K562 (cell line): Measurements from ENCODE around the gene SPATS2L. TPM values are rescaled to one million over a fixed set of nuclear protein-coding genes. Genes with fewer than 3 reads are reported as not detected.

ENCODE experiments used
- ATAC-seq: fragments of 200-7000 bp; cut with Tn5 transposase; 3 replicates; pipeline ENCODE4 v1.9.1; 2020; ENCODE audit warnings: moderate library complexity
- BruUV-seq: library from RNA; stranded (reverse); fragments of 400-500 nt; replicated peaks from 2 replicates; lab custom pipeline; 2021; lab: Mats Ljungman, UMichigan
- CTCF ChIA-PET: fragments of 300-600 bp; formaldehyde crosslinking; extraction: SDS; loops from one replicate; lab custom pipeline; 2021; ENCODE audit warnings: low intra/inter-chr PET ratio; lab: Yijun Ruan, JAX
- POLR2A ChIA-PET: fragments of 300-600, 350-650 bp; sonication (Branson Sonifier 250); formaldehyde crosslinking; extraction: SDS; loops from one replicate; lab custom pipeline; 2021; ENCODE audit warnings: antibody characterized with exemption, inconsistent platforms; lab: Yijun Ruan, JAX
- DNase-seq, 4 experiments: peaks; one replicate each; pipeline versions ENCODE4 v3.0.0 to v3.0.0-alpha.2; 2011 to 2018; ENCODE audit warnings: low spot score in 3 of 4, mixed read lengths in 3 of 4; ENCODE audit errors: extremely low read depth in 1 of 4
- FAIRE-seq: peaks from 2 replicates; lab custom pipeline; 2011; peaks lifted over from hg19 to GRCh38; lab: Jason Lieb, UNC
- H2AFZ ChIP-seq: 2 replicates; pipeline ENCODE4 v1.6.0; 2011; ENCODE audit warnings: low read depth, low read length, control low read depth, inconsistent platforms
- H3K27ac ChIP-seq: fragments of 200-600 bp; 3 replicates; pipeline ENCODE4 v1.8.0; 2011; ENCODE audit warnings: low read depth, mild to moderate bottlenecking, control low read depth, inconsistent platforms, low read length, moderate library complexity, mixed read lengths; ENCODE audit errors: extremely low read depth
- H3K27me3 ChIP-seq, 2 experiments: fragments of 300-600 bp in 1 of 2; 2 replicates in 1 of 2; 3 replicates in 1 of 2; pipeline versions ENCODE4 v1.6.0 to v1.8.0; 2011; ENCODE audit warnings: inconsistent platforms in 2 of 2, low read length in 2 of 2, mild to moderate bottlenecking in 1 of 2, mixed read lengths in 1 of 2, moderate library complexity in 1 of 2; ENCODE audit not compliant: control insufficient read depth in 2 of 2, insufficient read depth in 2 of 2
- H3K36me3 ChIP-seq: fragments of 300-600 bp; 3 replicates; pipeline ENCODE4 v1.8.0; 2011; ENCODE audit warnings: mild to moderate bottlenecking, low read length, inconsistent platforms; ENCODE audit not compliant: control insufficient read depth, insufficient read depth
- H3K4me1 ChIP-seq, 2 experiments: fragments of 200-600 bp in 1 of 2; replicated peaks in 1 of 2; 2 replicates in 1 of 2; 3 replicates in 1 of 2; pipeline versions ENCODE4 v1.5.1 to v1.8.0; 2011; ENCODE audit warnings: inconsistent platforms in 2 of 2, low read length in 2 of 2, mild to moderate bottlenecking in 1 of 2, mixed read lengths in 1 of 2, moderate library complexity in 1 of 2; ENCODE audit not compliant: control insufficient read depth in 2 of 2, insufficient read depth in 2 of 2
- H3K4me2 ChIP-seq: 2 replicates; pipeline ENCODE4 v1.6.1; 2011; ENCODE audit warnings: low read length, control low read depth, inconsistent platforms, mixed read lengths; ENCODE audit not compliant: insufficient read depth
- H3K4me3 ChIP-seq: fragments of 200-600 bp; sonication (generic), shearing (Covaris generic); 2 replicates; pipeline ENCODE4 v1.5.1; 2016; ENCODE audit warnings: control low read depth, inconsistent platforms
- H3K79me2 ChIP-seq: fragments of 200-600 bp; 3 replicates; pipeline ENCODE4 v1.8.0; 2011; ENCODE audit warnings: low read length, inconsistent platforms; ENCODE audit not compliant: control insufficient read depth, insufficient read depth
- H3K9ac ChIP-seq, 2 experiments: 2 replicates each; pipeline versions ENCODE4 v1.6.0 to v1.6.1; 2011; ENCODE audit warnings: low read depth in 2 of 2, low read length in 2 of 2, control low read depth in 1 of 2, inconsistent platforms in 1 of 2, mild to moderate bottlenecking in 1 of 2, mixed read lengths in 1 of 2; ENCODE audit not compliant: insufficient read depth in 1 of 2
- H3K9me1 ChIP-seq: one replicate; pipeline ENCODE4 v1.6.0; 2011; ENCODE audit warnings: inconsistent platforms, mild to moderate bottlenecking, low read length, moderate library complexity; ENCODE audit not compliant: control insufficient read depth, insufficient read depth
- H3K9me3 ChIP-seq: replicated peaks from 2 replicates; pipeline ENCODE4 v1.5.1; 2011; ENCODE audit warnings: low read depth, low read length, inconsistent platforms; ENCODE audit not compliant: control insufficient read depth, insufficient read depth
- H4K20me1 ChIP-seq: replicated peaks from 2 replicates; pipeline ENCODE4 v1.6.1; 2011; ENCODE audit warnings: low read length, inconsistent platforms, mixed read lengths; ENCODE audit not compliant: control insufficient read depth, insufficient read depth
- CEBPB ChIP-seq: fragments of 450-650 bp; IDR thresholded peaks from 2 replicates; pipeline ENCODE4 v1.6.1; 2016; ENCODE audit warnings: missing genetic modification characterization, missing compliant biosample characterization
- ESRRA ChIP-seq: fragments of 450-650 bp; IDR thresholded peaks from 2 replicates; pipeline ENCODE4 v1.6.1; 2014; ENCODE audit warnings: low read depth, mild to moderate bottlenecking, moderate library complexity, borderline replicate concordance
- PYGO2 ChIP-seq: fragments of 450-650 bp; IDR thresholded peaks from 2 replicates; pipeline ENCODE4 v1.6.1; 2016; ENCODE audit warnings: mild to moderate bottlenecking, missing genetic modification characterization, moderate library complexity, missing compliant biosample characterization
- ZNF324 ChIP-seq: fragments of 250-450 bp; sonication (Bioruptor Pico); IDR thresholded peaks from 2 replicates; pipeline ENCODE4 v1.4.0; 2020; ENCODE audit warnings: mild to moderate bottlenecking
- ZNF436 ChIP-seq: fragments of 250-450, 450-650 bp; sonication (Bioruptor Pico); formaldehyde crosslinking; IDR thresholded peaks from 2 replicates; pipeline ENCODE4 v1.7.0; 2020; ENCODE audit warnings: mild to moderate bottlenecking
- WGBS: fragments of 100-300 bp; shearing (Covaris generic); methylation state at CpG from one replicate; pipeline ENCODE4 v1.1.6; 2016; ENCODE audit warnings: low coverage, mixed read lengths; ENCODE audit not compliant: insufficient coverage; ENCODE audit errors: missing lambda C conversion rate; 5-methylcytosine and 5-hydroxymethylcytosine counted together
- in situ Hi-C: fragments of 300-500 bp; cut with MboI; formaldehyde crosslinking; loops from 4 replicates; pipeline ENCODE4 v1.15.0; 2018; ENCODE audit warnings: inconsistent platforms, mixed read lengths
- intact Hi-C: fragments of 100-400 bp; cut with micrococcal nuclease; formaldehyde crosslinking; loops from 2 replicates; pipeline ENCODE4 v1.14.2; 2022
- polyA plus RNA-seq, 8 experiments: library from polyadenylated mRNA; depleted of rRNA in 4 of 8; stranded (reverse) in 5 of 8; unstranded in 3 of 8; fragments of >200 nt; fragmentation: Nextera tagmentation in 2 of 8; fragmentation: Illumina TruSeq in 1 of 8; extraction: Ambion mirVana in 2 of 8; extraction: Trizol in 1 of 8; gene quantifications; 2 replicates each; pipeline versions ENCODE4 v1.2.1 to v1.2.3, GENCODE V29; 2011 to 2014; ENCODE audit warnings: inconsistent platforms in 1 of 8, missing spikeins in 1 of 8
- total RNA-seq, 7 experiments: library from RNA; depleted of rRNA in 6 of 7; stranded (reverse); fragments of >200 nt in 6 of 7; fragmentation: Illumina TruSeq in 2 of 7; extraction: Trizol in 2 of 7; gene quantifications; 2 replicates each; pipeline versions ENCODE4 v1.2.1 to v1.2.3, GENCODE V29; 2011 to 2021; ENCODE audit warnings: low replicate concordance in 1 of 7

Gene SPATS2L
- total and polyA plus RNA-seq, 9 of the 15 experiments (the other 6 are each of a cell fraction or from before 2014, with no cell fraction given): 11.3 to 41.5 (median 24.9) TPM

GRCh38 chr2:200320991-200321390, 14.5 kb downstream of the SPATS2L start (continued):
- TF ChIP-seq ZNF436 (CRISPR knock-in tag) (no peak), PYGO2 (no peak)

- no peaks in the 10 kb centered on the region for H3K27me3 ChIP-seq
- no peak overlapping the region for H3K27ac ChIP-seq
- no TSS peak for BruUV-seq
- H4K20me1 ChIP-seq: no peaks in the 10 kb centered on the region
- WGBS: 61% methylated on average over 6 of the region's 6 CpGs
- H3K4me1 ChIP-seq: peaks cover 0 to under 1% of the 10 kb centered on the region in 2 experiments; a peak in 1 of 5 replicates
- no peaks in the 10 kb centered on the region for H3K9me1 ChIP-seq
- POLR2A ChIA-PET: no interaction called here
- DNase-seq (no peak), FAIRE-seq (no peak), ATAC-seq (no peak)
- H3K9me3 ChIP-seq: no peaks in the 10 kb centered on the region
- H3K4me3 ChIP-seq: no peak overlapping the region
- H3K36me3 ChIP-seq: no peaks in the 10 kb centered on the region
- in situ Hi-C loops (no loop called here), intact Hi-C loops (no loop called here)
- H3K9ac ChIP-seq: no peak overlapping the region
- no peak overlapping the region for H2AFZ ChIP-seq
- CTCF ChIA-PET: no interaction called here
- TF ChIP-seq ZNF324 (CRISPR knock-in tag) (no peak), ESRRA (peak; percentile 53; the same call in 1 of the 2 replicates), CEBPB (tag) (peak; percentile 27; the same call in 1 of the 2 replicates)
- peaks cover 2% of the 10 kb centered on the region; the same call in 1 of the 3 replicates for H3K79me2 ChIP-seq
- H3K4me2 ChIP-seq: no peak overlapping the region
Measured at GRCh38 chr2:200321780-200322534, 15.5 kb downstream of the SPATS2L start.
